WTC11 (cell line): Measurements from ENCODE around the gene PSMD6. TPM values are rescaled to one million over a fixed set of nuclear protein-coding genes. Genes with fewer than 3 reads are reported as not detected.

Source experiments
- ATAC-seq: fragments of 200-7000 bp; cut with Tn5 transposase; 2 replicates; pipeline ENCODE4 v1.10.0; 2021; ENCODE audit warnings: mild to moderate bottlenecking, moderate library complexity
- CTCF ChIA-PET: fragments of 300-600 bp; sonication (Branson Sonifier 250); formaldehyde crosslinking; loops from one replicate; lab custom pipeline; 2021; ENCODE audit warnings: antibody characterized with exemption; lab: Charles Lee
- POLR2A ChIA-PET: fragments of 350-600 bp; sonication (Branson Sonifier 250); formaldehyde crosslinking; loops from one replicate; lab custom pipeline; 2021; ENCODE audit warnings: antibody characterized with exemption; lab: Charles Lee
- DNase-seq: peaks from one replicate; pipeline ENCODE4 v3.0.0; 2021; ENCODE audit warnings: low spot score
- H3K27ac Mint-ChIP-seq: 2 replicates; pipeline ENCODE4 v1.8.0; 2021; ENCODE audit warnings: mixed read lengths
- H3K27me3 Mint-ChIP-seq: 2 replicates; pipeline ENCODE4 v1.8.0; 2021; ENCODE audit warnings: low read depth, mild to moderate bottlenecking, moderate library complexity, mixed read lengths
- H3K36me3 Mint-ChIP-seq: 2 replicates; pipeline ENCODE4 v1.8.0; 2021; ENCODE audit warnings: mixed read lengths
- H3K4me1 Mint-ChIP-seq: 2 replicates; pipeline ENCODE4 v1.8.0; 2022; ENCODE audit warnings: mixed read lengths
- H3K4me3 Mint-ChIP-seq: 2 replicates; pipeline ENCODE4 v1.8.0; 2021; ENCODE audit warnings: mild to moderate bottlenecking, moderate library complexity, mixed read lengths
- H3K9me3 Mint-ChIP-seq: 2 replicates; pipeline ENCODE4 v1.8.0; 2021; ENCODE audit warnings: mixed read lengths
- AFF4 ChIP-seq: sonication (generic); formaldehyde crosslinking; IDR thresholded peaks from 2 replicates; pipeline ENCODE4 v1.8.1; 2023; ENCODE audit warnings: mild to moderate bottlenecking, missing genetic modification reagents, borderline replicate concordance
- ATF6 ChIP-seq: sonication (generic); formaldehyde crosslinking; IDR thresholded peaks from 2 replicates; pipeline ENCODE4 v1.8.1; 2023; ENCODE audit warnings: mild to moderate bottlenecking, missing genetic modification reagents
- CDX4 ChIP-seq: fragments of 250-450 bp; sonication (Bioruptor Pico); IDR thresholded peaks from 2 replicates; pipeline ENCODE4 v1.9.0; 2021; ENCODE audit warnings: moderate library complexity, mild to moderate bottlenecking, inconsistent platforms, borderline replicate concordance
- ERG ChIP-seq: fragments of 250-450 bp; sonication (Bioruptor Pico); IDR thresholded peaks from 2 replicates; pipeline ENCODE4 v1.8.0; 2021; ENCODE audit warnings: mild to moderate bottlenecking
- FOXP4 ChIP-seq: sonication (generic); formaldehyde crosslinking; IDR thresholded peaks from 2 replicates; pipeline ENCODE4 v1.8.0; 2022; ENCODE audit warnings: mild to moderate bottlenecking, missing genetic modification reagents
- GABPB1 ChIP-seq: sonication (generic); formaldehyde crosslinking; IDR thresholded peaks from 2 replicates; pipeline ENCODE4 v1.8.1; 2023; ENCODE audit warnings: mild to moderate bottlenecking, missing genetic modification reagents
- GRHL2 ChIP-seq: fragments of 250-450 bp; sonication (Bioruptor Pico); IDR thresholded peaks from 2 replicates; pipeline ENCODE4 v1.8.0; 2022; ENCODE audit warnings: mild to moderate bottlenecking, moderate library complexity; ENCODE audit not compliant: insufficient replicate concordance, severe bottlenecking
- HMGA2 ChIP-seq: fragments of 250-450 bp; sonication (Bioruptor Pico); IDR thresholded peaks from 2 replicates; pipeline ENCODE4 v1.4.0; 2021; ENCODE audit warnings: mild to moderate bottlenecking, moderate library complexity
- IRF2 ChIP-seq: sonication (generic); formaldehyde crosslinking; IDR thresholded peaks from 2 replicates; pipeline ENCODE4 v1.8.0; 2022; ENCODE audit warnings: low read depth, missing genetic modification reagents, borderline replicate concordance
- MAX ChIP-seq: sonication (generic); formaldehyde crosslinking; IDR thresholded peaks from 2 replicates; pipeline ENCODE4 v1.8.0; 2022; ENCODE audit warnings: mild to moderate bottlenecking, missing genetic modification reagents
- OVOL2 ChIP-seq: fragments of 250-450 bp; sonication (Bioruptor Pico); IDR thresholded peaks from 2 replicates; pipeline ENCODE4 v1.9.0; 2021; ENCODE audit warnings: mild to moderate bottlenecking, borderline replicate concordance
- SOX15 ChIP-seq: fragments of 250-450 bp; sonication (Bioruptor Pico); IDR thresholded peaks from 2 replicates; pipeline ENCODE4 v1.9.0; 2021; ENCODE audit warnings: mild to moderate bottlenecking
- STAT6 ChIP-seq: sonication (generic); formaldehyde crosslinking; conservative IDR thresholded peaks from 2 replicates; pipeline ENCODE4 v1.8.1; 2023; ENCODE audit warnings: mild to moderate bottlenecking, low read depth, missing genetic modification reagents, moderate library complexity
- TEAD1 ChIP-seq: sonication (generic); formaldehyde crosslinking; IDR thresholded peaks from 2 replicates; pipeline ENCODE4 v1.8.0; 2022; ENCODE audit warnings: mild to moderate bottlenecking, missing genetic modification reagents
- TEAD4 ChIP-seq: sonication (generic); formaldehyde crosslinking; IDR thresholded peaks from 2 replicates; pipeline ENCODE4 v1.8.0; 2022; ENCODE audit warnings: mild to moderate bottlenecking, missing genetic modification reagents
- TP53 ChIP-seq: sonication (generic); formaldehyde crosslinking; IDR thresholded peaks from 2 replicates; pipeline ENCODE4 v1.8.1; 2023; ENCODE audit warnings: mild to moderate bottlenecking, missing genetic modification reagents
- ZNF396 ChIP-seq: fragments of 250-450 bp; sonication (Bioruptor Pico); IDR thresholded peaks from 2 replicates; pipeline ENCODE4 v1.8.0; 2021; ENCODE audit warnings: mild to moderate bottlenecking, moderate library complexity, borderline replicate concordance
- ZNF425 ChIP-seq: fragments of 250-450 bp; sonication (Bioruptor Pico); conservative IDR thresholded peaks from 2 replicates; pipeline ENCODE4 v1.9.0; 2021; ENCODE audit warnings: mild to moderate bottlenecking
- total RNA-seq: library from RNA; stranded (reverse); gene quantifications from 3 replicates; pipeline ENCODE4 v1.2.3, GENCODE V29; 2021

The PSMD6 gene
- total RNA-seq, 1 experiment from 2014 or later = 105 TPM

- Mint-ChIP-seq H3K9me3 (no peaks in the 10 kb centered on the region), H3K4me1 (peaks cover 26% of the 10 kb centered on the region), H3K36me3 (no peaks in the 10 kb centered on the region), H3K27me3 (peaks cover 36% of the 10 kb centered on the region), H3K4me3 (no peak overlapping the region), H3K27ac (no peak overlapping the region)
- ChIA-PET CTCF (no interaction called here), POLR2A (no interaction called here)
- DNase-seq (no peak), ATAC-seq (no peak)
- no peak for TF ChIP-seq MAX (CRISPR knock-in tag)
- no peak for TF ChIP-seq GABPB1 (CRISPR knock-in tag)
Observed at GRCh38 chr3:64061628-64062027, 38.3 kb upstream of the PSMD6 start.

- H3K9me3 Mint-ChIP-seq = no peaks in the 10 kb centered on the region
- ATAC-seq = no peak
- TF ChIP-seq TEAD1 (CRISPR knock-in tag) = no peak
- TF ChIP-seq TEAD4 = no peak
- TF ChIP-seq TP53 = no peak
- no peak for TF ChIP-seq FOXP4
- no peak for TF ChIP-seq AFF4 (CRISPR knock-in tag)
- TF ChIP-seq SOX15 (CRISPR knock-in tag) = no peak
- no peak for TF ChIP-seq IRF2
- TF ChIP-seq ZNF425 (CRISPR knock-in tag) = no peak
- TF ChIP-seq ATF6 = no peak
- TF ChIP-seq HMGA2 (CRISPR knock-in tag) = no peak
- no peak for TF ChIP-seq ERG (CRISPR knock-in tag)
- TF ChIP-seq OVOL2 (CRISPR knock-in tag) = no peak
- TF ChIP-seq GRHL2 (CRISPR knock-in tag) = no peak
- TF ChIP-seq ZNF396 (CRISPR knock-in tag) = no peak
- no peak for TF ChIP-seq GABPB1 (CRISPR knock-in tag)
- TF ChIP-seq CDX4 = no peak
- TF ChIP-seq STAT6 (CRISPR knock-in tag) = no peak
Observed at GRCh38 chr3:64059484-64060175, 36.3 kb upstream of the PSMD6 start.

More at GRCh38 chr3:64059484-64060175, 36.3 kb upstream of the PSMD6 start:
- DNase-seq = no peak
- H3K4me3 Mint-ChIP-seq = no peak overlapping the region
- no peaks in the 10 kb centered on the region for H3K36me3 Mint-ChIP-seq
- H3K27me3 Mint-ChIP-seq = peaks cover 32% of the 10 kb centered on the region
- ChIA-PET CTCF (no interaction called here), POLR2A (no interaction called here)
- H3K27ac Mint-ChIP-seq = no peak overlapping the region
- peaks cover 21% of the 10 kb centered on the region for H3K4me1 Mint-ChIP-seq
